IMR-90 (cell line): ENCODE results near the gene TMEM63A. TPM values are rescaled to one million over a fixed set of nuclear protein-coding genes. Genes with fewer than 3 reads are reported as not detected.

Experiments
- RFX5 ChIP-seq: IDR thresholded peaks from 2 replicates; pipeline ENCODE4 v1.8.0; 2012; ENCODE audit warnings: low read depth, mild to moderate bottlenecking, low read length, moderate library complexity
- USF2 ChIP-seq: fragments of 150-350 bp; IDR thresholded peaks from 2 replicates; pipeline ENCODE4 v1.6.1; 2017; ENCODE audit warnings: mild to moderate bottlenecking, antibody characterized with exemption, low read length, low read depth
- polyA plus RNA-seq, 3 experiments: library from polyadenylated mRNA; depleted of rRNA; stranded (reverse); fragments of >200 nt; gene quantifications; 2 replicates each; pipeline ENCODE4 v1.2.3, GENCODE V29; 2012; ENCODE audit warnings: low replicate concordance in 1 of 3
- total RNA-seq: library from RNA; depleted of rRNA; stranded (reverse); fragments of >200 nt; gene quantifications from 2 replicates; pipeline ENCODE4 v1.2.3, GENCODE V29; 2012

Gene TMEM63A
- total and polyA plus RNA-seq, 2 of the 4 experiments (the other 2 are of a cell fraction): 4.7 to 23.3 TPM

GRCh38 chr1:225846331-225847310 is 35.6 kb downstream of the TMEM63A start (continued):
- no peak for TF ChIP-seq USF2
- TF ChIP-seq RFX5: no peak
